RPMI8226 (cell line): ENCODE data around the gene ZNF346.

Source experiments
- DNase-seq: peaks from one replicate; pipeline ENCODE4 v3.0.0-alpha.2; 2015

The ZNF346 gene

DNA sequence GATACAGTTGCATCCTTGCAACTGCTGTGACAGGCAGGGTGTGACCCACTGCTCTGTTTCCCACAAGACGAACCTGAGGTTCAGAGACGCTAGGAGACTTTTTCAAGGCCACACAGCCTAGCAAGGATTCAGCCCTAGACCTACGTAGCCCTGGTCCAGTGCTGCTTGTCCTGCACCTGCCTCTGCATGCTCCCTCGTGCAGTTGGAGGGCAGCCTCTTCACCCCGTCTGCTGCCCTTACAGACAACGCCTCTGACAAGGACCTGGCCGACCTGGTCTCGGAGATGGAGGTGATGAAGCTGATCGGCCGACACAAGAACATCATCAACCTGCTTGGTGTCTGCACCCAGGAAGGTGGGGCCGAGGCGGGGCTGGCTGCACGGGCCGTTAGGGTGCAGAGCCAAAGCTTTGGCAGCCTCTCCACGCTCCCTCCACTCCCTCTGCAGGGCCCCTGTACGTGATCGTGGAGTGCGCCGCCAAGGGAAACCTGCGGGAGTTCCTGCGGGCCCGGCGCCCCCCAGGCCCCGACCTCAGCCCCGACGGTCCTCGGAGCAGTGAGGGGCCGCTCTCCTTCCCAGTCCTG is 72.7 kb downstream of the ZNF346 start:
- DNase-seq, result no peak

DNA sequence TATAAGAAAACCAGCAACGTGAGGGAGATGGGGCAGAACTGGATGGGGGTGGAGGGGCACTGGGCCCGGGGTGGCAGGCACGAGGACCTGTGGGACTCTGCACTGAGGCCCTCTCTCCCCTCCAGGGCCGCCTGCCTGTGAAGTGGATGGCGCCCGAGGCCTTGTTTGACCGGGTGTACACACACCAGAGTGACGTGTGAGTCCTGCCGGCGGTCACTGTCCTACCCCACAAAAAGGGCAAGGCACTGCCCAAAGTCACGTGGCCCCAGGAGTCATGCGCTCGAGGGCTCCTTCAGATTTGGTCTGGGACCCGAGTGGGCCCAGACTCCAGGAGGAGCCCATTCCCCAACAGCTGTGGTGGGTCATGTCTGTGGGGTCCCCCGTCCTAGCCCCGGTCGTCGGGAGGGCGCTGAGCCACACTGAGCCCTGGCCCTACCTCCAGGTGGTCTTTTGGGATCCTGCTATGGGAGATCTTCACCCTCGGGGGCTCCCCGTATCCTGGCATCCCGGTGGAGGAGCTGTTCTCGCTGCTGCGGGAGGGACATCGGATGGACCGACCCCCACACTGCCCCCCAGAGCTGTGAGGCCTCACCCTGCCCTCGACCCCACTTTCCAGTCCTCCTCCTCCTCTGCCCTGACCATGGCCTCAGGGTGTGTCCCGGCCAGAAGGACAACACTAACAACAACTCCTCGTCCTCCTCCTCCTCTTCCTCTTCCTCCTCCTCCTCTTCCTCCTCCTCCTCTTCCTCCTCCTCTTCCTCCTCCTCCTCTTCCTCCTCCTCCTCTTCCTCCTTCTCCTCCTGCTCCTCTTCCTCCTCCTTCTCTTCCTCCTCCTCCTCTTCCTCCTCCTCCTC is 73.9 kb downstream of the ZNF346 start:
- no peak for DNase-seq

DNA sequence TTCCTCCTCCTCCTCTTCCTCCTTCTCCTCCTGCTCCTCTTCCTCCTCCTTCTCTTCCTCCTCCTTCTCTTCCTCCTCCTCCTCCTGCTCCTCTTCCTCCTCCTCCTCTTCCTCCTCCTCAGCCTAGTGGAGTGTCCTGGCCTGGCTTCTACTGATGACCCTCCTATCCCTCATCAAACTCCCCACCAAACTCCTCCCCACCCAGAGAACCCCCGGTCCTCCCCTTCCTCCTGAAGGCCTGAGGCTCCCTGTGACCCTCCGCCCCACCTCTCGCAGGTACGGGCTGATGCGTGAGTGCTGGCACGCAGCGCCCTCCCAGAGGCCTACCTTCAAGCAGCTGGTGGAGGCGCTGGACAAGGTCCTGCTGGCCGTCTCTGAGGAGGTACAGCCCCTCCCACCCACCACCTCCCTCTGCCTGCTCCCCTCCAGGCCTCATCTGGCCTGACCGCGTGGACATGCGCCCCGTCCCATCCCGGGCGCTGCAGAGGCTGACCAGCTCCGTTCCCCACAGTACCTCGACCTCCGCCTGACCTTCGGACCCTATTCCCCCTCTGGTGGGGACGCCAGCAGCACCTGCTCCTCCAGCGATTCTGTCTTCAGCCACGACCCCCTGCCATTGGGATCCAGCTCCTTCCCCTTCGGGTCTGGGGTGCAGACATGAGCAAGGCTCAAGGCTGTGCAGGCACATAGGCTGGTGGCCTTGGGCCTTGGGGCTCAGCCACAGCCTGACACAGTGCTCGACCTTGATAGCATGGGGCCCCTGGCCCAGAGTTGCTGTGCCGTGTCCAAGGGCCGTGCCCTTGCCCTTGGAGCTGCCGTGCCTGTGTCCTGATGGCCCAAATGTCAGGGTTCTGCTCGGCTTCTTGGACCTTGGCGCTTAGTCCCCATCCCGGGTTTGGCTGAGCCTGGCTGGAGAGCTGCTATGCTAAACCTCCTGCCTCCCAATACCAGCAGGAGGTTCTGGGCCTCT is 74.8 kb downstream of the ZNF346 start:
- DNase-seq, result no peak

DNA sequence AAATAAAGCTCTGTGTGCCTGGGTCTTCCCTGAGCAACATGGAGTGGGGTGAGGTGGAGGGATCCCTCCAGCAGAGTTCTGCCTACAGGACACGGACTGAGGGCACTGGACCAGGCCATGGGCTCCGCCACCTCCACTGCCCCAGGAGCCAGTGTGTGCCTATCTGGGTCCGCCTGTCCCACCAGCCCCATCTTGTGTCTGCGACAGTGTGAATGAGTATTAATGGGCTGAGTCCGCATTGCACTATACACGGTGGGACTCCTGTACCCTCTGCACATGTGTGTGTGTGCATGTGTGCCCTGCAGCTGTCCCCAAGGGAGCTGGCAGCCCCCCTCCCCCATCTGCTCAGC is 75.6 kb downstream of the ZNF346 start:
- no peak for DNase-seq

DNA sequence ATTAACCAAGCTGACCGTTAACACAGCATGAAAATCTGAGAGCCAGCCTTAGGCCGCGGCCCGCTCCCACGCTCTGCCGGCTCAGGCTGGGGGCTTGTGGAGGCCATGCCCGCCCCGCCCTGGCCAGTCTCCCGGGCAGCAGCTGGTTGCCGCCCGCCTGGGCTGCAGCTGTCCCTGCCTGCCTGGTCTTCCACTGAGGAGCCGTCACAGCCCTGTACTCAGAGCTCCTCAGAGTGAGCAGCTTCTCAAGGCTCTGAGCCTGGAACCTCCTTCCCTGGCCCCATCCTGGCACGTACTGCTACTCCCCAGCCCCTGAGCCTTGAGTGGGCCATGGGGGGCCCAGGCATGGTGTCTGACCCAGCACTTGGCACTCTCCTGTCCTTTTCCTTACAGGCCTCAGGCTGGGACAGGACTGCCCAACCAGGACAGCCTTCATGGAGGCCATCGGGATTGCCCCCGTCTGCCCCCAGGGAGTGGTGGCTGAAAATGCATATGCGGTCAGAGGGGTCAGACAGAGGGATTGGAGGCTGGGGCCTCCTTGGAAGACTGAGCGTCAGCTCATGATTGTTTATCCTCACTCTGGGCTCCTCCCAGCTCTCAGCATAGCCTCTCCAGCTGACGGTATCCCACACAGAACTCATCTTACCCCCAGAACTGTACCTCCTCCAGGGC is 76.1 kb downstream of the ZNF346 start:
- DNase-seq, result no peak

DNA sequence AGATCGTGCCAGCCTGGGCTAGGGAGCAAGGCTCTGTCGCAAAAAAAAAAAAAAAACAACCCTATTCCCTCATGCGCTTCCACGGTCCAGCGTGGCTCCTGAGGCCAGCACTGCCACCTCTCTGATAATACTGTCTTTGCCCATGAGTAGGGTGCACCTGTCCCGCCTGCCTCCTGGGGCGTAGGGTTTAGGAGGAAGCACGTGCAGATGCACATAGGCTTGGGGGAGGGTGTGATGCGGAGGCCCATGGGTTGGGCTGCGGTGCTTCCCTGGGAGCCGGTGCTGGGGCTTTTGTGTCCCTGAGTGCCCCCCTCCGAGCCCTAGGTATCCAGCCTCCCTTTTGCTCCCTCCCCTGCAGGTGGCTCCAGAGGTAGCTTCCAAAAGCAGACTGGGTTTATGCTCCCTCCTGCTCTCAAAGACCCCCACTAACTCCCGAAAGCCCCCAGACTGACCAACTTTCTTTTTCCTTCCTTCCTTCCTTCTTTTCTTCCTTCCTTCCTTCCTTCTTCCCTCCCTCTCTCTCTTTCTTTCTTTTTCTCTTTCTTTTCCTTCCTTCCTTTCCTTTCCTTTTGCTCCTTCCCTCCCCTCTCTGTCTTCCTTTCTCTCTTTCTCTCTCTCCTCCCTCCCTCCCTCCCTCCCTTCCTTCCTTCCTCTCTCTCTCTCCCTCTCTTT is 77.1 kb downstream of the ZNF346 start:
- peak; percentile 81 for DNase-seq

DNA sequence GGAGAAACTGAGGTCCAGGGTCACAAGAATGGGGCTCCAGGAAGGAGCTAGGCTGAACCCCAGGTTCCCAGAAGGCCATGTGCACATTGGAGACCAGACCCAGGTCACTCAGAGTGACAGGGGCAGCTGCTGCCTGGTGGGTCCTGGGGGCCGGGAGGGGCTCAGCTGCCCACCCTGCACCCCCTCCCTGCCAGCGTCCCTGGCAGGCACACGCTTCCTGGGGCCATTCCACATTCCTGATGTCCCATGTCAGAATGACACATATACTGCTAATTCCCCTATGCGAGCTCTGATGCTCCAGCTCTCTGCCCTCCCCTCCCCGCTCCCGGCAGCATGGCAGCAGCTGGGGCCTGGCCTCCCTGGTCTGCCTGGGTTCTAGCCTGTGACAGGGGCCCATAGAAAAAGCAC is 78.2 kb downstream of the ZNF346 start:
- no peak for DNase-seq

DNA sequence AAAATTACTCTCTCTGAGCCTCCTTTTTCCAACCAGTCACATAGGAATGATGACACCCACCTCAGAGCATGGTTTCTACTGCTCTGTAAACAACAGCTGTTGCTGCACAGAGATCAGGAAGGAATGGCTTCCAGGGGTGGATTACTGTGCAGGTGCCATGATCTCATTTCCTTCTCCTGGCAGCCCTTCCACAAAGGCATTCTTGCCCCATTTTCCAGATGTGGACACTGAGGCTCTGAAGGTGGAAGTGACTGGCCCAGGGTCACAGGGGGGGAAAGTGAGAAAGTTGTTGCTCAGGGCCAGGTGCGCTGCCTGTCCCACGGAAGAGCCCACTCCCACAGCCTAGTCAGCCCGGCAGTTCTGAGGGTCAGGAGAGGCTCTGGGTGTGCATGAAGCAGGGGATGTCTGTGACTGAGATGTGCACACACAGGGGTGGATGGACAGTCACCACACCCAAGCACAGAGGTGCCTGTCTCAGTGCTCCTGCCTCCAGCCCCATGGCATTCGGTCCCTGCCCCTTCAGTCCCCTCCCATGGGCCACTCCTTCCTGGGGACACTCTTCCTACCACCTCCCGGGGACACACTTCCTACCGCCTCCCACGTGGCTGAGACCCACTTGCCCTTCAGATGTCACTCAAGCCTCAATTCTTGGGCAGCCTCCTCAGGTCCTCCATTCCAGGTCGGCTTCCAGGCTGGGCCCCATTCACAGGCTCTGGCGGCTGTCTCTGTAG is 81.2 kb downstream of the ZNF346 start:
- no peak for DNase-seq

DNA sequence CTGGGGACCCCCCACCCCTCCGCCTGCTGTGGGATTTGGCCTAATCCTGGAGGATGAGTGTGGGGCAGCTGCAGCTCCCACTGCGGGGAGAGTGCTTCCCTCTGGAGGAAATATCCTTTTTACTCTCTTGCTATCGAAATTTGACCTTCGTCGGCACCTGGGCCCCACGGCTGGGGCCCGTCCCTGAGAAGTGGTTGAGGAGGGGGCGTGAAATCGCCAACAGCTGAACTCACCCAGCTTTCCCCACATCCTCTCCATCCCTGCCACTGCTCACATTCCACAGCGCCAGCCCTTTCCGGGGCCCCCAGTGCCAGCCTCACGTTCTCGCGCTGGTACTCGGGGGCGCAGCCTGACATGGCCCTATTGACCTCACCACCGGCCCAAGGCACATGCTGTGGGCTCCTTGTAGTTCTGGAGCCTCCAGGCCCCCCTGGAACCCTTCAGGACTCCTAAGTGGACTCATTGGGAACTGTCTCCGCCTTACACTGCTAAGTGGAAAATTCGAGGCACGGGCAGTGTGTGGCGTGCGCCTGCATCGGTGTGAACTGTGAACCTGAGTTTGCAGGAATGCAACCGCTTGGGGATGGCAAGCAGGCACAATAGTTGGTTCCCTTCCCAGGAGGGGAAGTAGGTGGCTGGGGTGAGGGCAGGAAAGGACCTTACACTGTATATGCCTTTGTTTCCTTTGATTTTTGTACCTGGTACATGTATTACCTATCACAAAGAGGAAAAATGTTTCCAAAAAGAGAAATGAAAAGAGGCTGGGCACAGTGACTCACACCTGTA is 83.4 kb downstream of the ZNF346 start:
- no peak for DNase-seq

DNA sequence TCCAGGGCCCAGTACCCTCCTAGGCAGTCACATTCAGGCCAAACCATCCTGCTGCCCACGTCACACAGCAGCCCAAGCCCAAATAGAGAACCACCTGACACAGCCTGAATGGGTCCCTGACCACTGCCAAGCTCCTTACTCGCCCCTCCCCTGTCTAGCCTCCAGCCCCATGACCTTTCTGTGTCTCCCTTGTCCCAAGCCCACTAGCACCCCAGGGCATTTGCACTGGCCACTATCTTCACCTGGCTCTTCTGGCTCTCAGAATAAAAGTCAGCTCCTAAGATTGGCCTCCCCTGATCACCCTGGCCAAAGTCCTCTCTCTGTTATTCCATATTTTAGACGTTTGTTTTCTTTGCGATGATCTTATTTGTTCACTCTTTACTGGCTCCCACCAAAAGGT is 84.7 kb downstream of the ZNF346 start:
- DNase-seq, result no peak

DNA sequence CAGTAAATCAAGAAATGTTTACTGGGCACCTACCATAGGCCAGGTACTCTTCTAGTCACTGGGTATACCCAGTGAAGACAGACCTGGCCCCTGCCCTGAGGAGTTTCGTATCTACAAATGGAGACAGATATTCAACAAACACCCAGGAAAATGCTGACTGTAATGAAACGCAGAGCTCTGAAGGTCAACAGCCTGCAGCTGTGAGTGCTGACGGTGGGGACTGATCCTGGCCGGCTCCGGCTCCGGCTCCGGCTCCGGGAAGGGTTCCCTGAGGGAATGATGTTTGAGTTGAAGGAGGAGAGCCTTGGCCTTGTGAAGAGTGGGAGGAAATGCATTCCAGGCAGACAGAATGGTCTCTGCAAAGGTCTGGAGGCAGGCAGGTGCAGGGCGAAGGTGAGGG is 87.3 kb downstream of the ZNF346 start:
- DNase-seq, result peak; percentile 84

DNA sequence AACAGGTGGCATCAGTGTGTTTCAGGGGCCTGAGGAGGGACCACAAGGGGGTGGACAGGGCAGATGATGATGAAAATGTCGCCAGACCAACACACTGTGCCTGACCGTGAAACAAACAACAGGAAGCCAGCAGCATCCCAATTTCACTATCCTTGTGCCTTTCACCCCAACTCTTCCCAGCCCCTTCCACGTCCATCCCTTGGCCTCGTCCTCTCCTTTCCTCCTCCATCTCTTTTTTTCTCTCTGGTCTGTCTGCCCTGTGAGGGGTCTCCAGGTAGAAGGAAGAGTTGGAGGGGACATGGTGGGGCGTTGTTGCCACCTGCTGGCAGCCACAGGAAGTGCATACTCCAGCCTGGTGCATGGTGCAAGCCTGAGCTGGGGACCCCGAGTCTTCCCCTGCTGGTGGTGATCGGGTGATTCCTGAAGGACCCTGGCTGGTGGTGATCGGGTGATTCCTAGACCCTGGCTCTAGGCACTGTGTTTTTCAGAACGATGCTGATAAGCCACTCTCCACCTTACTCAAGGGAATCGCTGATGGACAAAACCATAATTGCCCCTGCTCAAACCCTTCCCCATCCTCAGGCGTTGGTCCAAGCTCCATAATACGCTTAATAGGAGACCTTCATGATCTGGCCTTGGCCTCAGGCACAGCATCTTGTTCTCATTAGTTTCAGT is 89.4 kb downstream of the ZNF346 start:
- peak; percentile 51 for DNase-seq

DNA sequence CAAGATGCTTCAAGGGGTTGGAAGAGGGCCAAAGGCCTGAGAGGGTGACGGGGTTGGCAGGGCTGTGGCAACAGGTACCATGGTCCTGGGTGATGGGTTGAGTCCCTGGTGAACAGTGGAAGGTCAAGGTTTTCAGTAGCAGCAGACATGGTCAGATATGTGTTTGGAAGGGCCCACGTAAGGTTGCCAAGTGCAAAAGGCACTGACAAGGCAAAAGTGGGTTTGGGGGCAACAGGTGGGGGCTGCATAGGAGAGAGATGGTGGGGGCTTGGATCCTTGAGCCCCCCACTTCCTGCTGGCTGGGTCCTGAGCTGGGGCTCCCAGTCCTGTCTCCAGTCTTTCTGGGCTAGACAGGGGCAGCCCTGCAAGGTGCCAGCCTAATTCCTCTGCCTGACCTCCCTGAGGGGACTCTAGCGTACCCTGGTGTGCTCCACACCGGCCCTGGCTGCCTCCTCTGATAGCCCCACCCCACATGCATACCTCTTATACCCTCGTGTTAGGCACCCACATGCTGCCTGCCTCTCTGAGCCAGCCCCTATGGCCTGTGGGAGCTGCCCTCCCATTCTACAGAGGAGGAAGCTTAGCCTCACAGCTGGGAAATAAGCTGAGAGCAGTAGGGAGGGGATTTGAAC is 90.2 kb downstream of the ZNF346 start:
- DNase-seq, result no peak

DNA sequence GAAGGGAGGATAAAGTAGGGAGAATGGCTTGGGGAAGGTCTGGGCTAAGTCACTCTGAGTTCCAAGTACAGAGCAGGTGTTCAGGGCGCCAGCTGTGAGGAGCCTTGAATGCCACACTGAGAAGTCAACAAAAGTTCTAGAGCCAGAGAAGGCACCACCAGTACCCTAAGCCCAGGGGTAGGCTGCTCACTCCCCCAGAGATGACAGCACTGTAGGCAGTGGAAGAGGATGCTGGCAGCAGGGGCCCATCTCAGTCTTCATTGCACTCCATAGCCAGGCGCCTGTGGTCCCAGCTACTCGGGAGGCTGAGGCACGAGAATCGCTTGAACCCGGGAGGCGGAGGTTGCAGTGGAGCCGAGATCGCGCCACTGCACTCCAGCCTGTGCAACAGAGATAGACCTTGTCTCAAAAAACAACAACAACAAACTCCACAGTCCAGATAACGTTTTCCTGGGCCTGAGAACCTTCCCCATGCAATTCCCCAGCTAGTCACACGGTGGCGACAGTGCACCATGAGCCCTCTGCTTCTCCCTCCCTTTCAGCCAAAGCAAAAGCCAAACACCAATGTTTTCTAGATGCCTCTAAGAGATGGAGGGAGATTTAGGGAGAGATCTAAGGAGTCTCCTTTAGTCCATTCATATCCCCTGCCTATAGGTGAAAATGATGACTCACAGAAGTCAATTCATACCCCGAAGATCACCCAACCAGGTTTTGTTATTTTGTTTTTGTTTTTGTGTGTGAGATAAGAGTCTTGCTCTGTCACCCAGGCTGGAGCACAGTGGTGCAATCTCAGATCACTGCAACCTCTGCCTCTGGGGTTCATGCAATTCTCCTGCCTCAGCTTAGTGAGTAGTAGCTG is 91.3 kb downstream of the ZNF346 start:
- peak; percentile 70 for DNase-seq

DNA sequence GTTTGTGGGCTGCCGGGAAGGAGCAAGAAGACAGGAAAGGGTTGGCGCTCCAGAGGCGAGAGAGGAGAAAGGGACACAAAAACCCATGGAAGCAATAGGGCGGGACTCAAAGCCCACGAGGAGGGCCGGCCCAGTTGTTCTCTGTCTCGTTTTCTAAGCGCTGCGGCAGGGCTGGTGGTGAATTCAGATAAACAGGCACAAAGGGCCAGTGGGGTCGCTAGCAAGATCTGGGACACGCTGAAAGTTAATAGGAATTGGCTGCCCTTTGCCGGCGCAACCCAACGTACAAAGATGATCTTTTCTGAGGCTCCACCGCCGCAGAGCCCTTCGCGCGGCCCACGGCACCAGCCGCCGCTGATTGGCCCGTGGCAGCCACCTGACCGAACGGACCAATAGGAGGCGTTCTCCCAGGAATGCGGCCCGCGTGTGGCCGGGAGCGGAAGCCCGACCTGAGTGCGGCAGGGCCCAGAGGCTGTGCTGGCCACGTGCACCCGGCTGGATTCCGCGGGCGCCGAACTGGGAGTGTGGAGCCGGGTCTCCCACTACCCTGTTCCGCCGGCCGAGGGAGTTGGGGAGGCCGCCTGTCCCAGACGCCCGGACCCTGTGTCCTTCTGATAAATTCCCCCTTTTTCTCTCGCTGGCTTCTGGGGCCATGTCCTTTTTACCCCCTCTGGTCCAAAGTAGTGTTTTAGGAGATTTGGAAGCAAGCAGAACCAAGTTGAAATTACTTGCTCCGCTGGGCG is 94.3 kb downstream of the ZNF346 start:
- DNase-seq, result no peak

DNA sequence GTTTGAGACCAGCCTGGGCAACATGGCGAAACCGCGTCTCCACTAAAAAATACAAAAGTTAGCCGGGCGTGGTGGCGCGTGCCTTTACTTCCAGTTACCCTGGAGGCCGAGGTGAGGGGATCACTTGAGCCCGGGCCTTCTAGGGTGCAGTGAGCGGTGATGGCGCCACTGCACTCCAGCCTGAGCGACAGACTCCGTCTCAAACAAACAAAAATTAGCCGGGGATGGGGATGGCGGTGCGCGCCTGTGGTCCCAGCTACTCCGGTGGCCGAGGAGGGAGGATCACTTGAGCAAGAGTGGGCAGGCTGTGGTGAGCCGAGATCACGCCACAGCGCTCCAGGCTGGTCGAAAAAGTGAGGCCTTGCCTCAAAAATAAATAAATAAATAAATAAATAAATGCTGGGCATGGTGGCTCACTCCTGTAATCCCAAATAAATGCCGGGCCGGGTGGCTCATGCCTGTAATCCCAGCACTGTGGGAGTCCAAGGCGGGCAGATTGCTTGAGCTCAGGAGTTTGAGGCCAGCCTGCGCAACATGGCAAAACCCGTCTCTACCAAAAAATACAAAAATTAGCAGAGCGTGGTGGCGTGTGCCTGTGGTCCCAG is 95.0 kb downstream of the ZNF346 start:
- no peak for DNase-seq

DNA sequence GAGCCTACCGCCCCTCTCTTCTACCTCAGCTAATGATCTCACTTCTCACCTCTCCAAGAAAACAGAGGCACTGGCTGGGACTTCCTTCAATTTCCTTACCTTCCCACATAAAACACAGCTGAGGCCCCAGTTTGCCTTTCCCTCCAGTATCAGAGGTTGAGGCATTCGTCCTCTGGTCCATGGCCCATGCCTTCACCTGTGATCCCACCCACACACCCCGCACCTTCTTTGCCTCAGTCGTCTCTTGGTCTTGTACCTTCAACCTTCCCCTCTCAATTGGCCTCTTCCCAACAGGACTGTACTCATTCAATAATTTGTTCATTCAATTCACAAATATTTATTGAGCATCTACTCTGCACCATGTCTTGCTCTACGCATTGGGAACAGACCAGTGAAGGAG is 100.1 kb downstream of the ZNF346 start:
- no peak for DNase-seq
